Heart left ventricle (tissue), 13 donors: ENCODE measurements around the gene MACF1.

ENCODE experiments used
- CTCF ChIP-seq, 12 donors: fragments of 200-600 bp; sonication (generic) in 4 of 12; IDR thresholded peaks; one replicate each; pipeline versions ENCODE4 v1.5.0 to v1.8.0; 2018 to 2022; ENCODE audit warnings: antibody characterized with exemption in 12 of 12, mild to moderate bottlenecking in 5 of 12
- POLR2A ChIP-seq, 2 donors: fragments of 450-650 bp; IDR thresholded peaks; one replicate each; pipeline ENCODE4 v1.6.1; 2017; ENCODE audit warnings: antibody characterized with exemption in 2 of 2, mild to moderate bottlenecking in 2 of 2, moderate library complexity in 2 of 2
- donor health status: ischemic (EF 13 %, LVEDD 7.1; RV severe dilation, severe dysfunction).
- donor health status: DM: no; HTN: yes; CAD: no.
- donor health status: DM: no; HTN: no; CAD: no.
- donor health status: ischemic (EF 25% LVEDD 6.9; RV normal size, moderate dysfunction).
- donor health status: ischemic (EF 25% LVEDD 5.7; RV mildly dilated, moderate dysfunction).
- donor health status: ischemic (EF 35%, LVEDD 5.7; RV mildly dilated, moderate dysfunction).
- donor health status: nonischemic (EF 11% LVEDD 7.7; RV severe dilation, severe dysfunction).
- donor health status: DM: yes; HTN: yes; CAD: no.
- donor health status: PGD.
- donor health status: ischemic (EF 29% LVEDD 5.4; RV normal size, mild dysfunction).
- donor health status: nonischemic (EF 23%, LVEDD 6.1; RV moderate dilation, normal function).

DNA sequence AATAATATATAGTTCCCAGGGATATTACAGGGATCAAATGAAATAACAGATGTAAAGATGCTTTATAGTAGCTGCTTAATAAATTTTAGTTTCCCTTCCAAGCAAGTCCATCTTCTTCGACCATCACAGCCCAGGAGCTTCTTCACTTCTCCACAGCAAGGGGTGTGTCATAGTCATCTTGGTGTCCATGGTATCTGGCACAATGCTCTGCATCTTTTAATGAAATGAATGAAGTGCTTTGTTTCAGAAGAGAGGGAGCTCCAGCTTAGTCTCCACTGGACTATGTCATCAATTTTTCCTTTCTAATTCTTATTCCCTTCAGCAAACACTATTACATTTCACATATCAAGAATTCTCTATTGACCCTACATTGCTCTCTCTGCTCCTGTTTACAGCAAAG lies 4.9 kb upstream of the MACF1 start:
- TF ChIP-seq CTCF (IDR thresholded peaks at IDR 0.05): no peak
- no peak for TF ChIP-seq POLR2A (IDR thresholded peaks at IDR 0.05)
